HUDEP-2 (cell line): Measurements from ENCODE around the gene ARHGAP22.

Source experiments
- DNase-seq, 76 experiments: peaks; one replicate each; lab custom pipeline; 2025; ENCODE audit not compliant: unreplicated experiment in 76 of 76; lab: John Stamatoyannopoulos, UW

The ARHGAP22 gene

DNA sequence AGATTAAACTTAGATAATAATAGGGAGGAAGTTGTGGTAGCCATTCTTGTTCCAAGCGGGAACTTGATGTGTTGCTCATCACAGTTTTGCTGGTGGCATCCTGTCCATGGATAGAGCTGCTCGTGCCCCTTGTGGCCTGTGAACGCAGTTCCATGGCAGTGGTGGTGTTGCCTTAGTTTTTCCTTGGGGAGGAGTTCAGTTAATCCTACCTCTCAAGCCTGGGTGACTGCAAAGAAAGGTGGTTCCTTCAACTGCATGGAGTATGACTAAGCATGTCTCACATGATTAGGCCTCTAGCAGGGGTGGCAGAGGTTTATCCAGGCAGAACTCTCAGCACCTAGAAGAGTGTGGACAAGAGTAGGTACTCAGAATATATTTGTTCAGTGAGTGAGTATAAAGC is 198.7 kb downstream of the ARHGAP22 start:
- peak in 3 of 76 experiments; percentile 2 to 16 (median 5) for DNase-seq

DNA sequence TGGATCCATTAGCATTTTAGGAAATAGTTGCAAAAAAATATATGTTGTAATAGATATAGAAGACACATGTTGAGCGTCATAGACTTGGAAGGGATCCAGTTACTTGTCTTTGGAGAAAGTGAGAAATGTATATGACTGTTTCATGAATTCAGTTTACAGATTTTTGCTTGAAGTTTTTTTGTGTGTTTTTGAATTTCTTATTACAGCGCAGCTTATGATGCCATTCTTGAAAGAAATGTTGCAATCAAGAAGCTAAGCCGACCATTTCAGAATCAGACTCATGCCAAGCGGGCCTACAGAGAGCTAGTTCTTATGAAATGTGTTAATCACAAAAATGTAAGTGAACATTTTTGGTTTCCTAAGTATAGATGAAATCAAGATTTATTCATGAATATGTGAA is 200.2 kb downstream of the ARHGAP22 start:
- DNase-seq: no peak

DNA sequence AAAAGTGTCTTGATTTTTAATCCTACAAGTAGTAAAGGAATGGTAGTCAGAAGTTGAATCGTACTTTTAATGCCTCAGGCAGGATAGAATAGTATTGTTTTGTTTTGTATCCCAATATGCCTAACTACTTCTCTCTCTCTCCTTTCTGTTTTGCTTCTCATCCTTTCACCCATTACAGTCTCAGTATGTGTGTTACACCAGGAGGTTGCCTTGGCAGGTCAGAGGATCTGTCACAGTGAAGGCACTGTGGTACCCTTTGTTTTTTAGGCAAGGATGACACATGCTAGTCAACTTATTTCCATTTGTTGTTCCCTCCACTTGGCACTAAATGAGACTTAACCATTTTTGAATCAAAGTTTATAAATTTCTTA is 204.0 kb downstream of the ARHGAP22 start:
- no peak for DNase-seq

DNA sequence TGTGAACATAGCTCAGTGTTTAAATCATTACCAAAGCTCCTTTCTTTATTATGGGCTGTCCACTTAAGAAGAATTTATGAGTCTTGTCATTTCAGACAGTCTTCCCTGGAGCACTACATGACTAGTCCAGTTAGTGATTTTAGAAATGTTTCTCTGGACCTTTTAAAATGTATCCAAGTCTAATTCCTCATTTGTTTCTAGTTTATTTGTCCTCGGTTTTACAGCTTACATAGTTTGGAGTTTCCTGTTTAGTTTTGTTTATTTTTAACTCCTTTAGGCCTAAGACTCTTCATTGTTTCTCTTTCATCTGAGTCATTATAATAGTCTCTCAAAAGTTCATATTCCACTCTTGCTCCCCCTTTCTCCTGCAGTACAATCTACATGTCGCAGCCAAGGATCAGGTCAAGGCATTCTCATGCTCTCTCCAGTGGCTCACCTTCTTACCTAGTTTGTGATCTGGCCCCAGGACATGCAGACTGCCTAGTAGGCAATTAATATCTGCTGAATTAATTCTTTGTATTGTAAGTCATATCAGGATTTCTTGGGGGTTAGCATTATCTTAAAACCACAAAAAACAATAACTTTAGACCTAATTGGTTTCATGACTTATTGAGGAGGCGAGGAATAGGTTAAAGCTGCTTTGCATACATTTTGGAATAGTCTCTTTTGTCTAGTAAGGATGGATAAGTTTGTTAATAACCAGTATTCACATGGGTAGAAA is 204.6 kb downstream of the ARHGAP22 start:
- DNase-seq: no peak

DNA sequence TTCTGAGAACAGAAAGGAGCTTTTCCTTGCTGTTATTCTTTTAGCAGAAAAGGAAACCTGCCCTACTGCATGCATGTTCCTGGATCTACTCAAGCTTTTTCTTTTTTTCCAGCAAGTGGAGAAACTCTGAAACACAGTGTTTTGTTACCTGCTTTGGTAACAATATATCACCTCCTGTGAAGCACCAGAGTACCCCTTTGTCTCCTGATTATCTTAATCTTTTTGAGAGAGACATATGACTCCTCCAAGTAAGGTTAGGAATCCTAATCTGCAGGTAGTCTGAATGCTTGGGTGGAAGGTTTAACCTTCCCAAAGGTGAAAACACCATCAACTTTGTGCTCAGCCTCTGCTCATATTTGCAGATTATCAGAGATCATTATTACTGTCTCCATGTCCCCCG is 205.3 kb downstream of the ARHGAP22 start:
- no peak for DNase-seq

DNA sequence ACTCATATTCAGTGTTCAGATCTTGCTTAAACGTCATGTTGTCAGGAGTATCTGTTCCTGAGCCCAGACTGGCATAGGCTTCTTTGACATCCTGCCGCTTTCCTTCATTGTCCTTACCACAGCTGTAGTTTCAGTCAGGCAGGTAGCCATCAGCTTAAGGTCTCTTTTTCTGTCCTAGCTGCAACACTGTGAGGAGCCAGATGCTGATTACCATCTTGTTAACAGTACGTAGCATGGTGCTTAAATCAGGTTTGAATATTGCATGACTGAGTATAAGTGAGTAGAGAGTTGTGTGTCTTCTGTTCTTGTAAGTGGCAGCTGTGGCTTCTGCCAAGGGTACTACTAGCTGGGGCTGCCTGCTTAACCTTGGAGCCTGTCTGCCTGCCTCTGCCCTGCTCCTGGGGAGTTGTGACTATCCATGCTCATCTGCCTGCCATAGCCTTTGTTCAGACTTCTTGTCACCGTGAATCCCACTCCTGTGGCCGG is 205.8 kb downstream of the ARHGAP22 start:
- peak in 1 of 76 experiments; percentile 0 for DNase-seq

DNA sequence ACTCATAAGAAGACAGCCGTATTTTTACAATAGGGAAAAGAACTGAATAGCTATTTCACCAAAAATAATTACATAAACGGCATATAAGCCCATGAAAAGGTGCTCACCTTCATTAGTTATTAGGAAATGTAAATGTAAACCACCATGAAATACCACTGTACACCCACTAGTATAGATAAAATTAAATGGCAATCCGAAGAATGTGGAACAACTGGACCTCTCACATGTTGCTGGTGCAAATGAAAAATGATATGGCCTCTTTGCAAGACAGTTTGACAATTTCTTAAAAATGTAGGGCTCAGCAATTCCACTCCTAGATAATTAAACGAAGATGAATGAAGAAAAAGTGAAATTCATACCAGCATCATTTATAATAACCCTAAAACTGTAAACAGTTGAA is 206.6 kb downstream of the ARHGAP22 start:
- no peak for DNase-seq
